Trophoblast cell (in vitro differentiated cells and primary cell): ENCODE measurements around the gene WDR76.

Experiments used
- DNase-seq, 2 donors: peaks; one replicate each; pipeline ENCODE4 v3.0.0-alpha.2; 2016
- H2AFZ ChIP-seq: 2 replicates; pipeline ENCODE4 v1.6.1; 2013; ENCODE audit warnings: low read length, moderate library complexity, mild to moderate bottlenecking; ENCODE audit not compliant: insufficient read depth, poor library complexity
- H2AK5ac ChIP-seq: 2 replicates; pipeline ENCODE4 v1.6.1; 2013; ENCODE audit warnings: mild to moderate bottlenecking, low read length
- H2BK120ac ChIP-seq: 2 replicates; pipeline ENCODE4 v1.6.1; 2013; ENCODE audit warnings: low read length, mild to moderate bottlenecking, moderate library complexity; ENCODE audit not compliant: insufficient read depth, poor library complexity
- H2BK12ac ChIP-seq: 2 replicates; pipeline ENCODE4 v1.6.1; 2013; ENCODE audit warnings: mild to moderate bottlenecking, low read length, moderate library complexity
- H2BK5ac ChIP-seq: 2 replicates; pipeline ENCODE4 v1.6.1; 2013; ENCODE audit warnings: low read length, low read depth, moderate library complexity, mild to moderate bottlenecking; ENCODE audit not compliant: poor library complexity
- H3K14ac ChIP-seq: 2 replicates; pipeline ENCODE4 v1.6.1; 2013; ENCODE audit warnings: mild to moderate bottlenecking, low read length
- H3K18ac ChIP-seq: 2 replicates; pipeline ENCODE4 v1.6.1; 2013; ENCODE audit warnings: mild to moderate bottlenecking, low read length
- H3K23ac ChIP-seq: 2 replicates; pipeline ENCODE4 v1.6.1; 2013; ENCODE audit warnings: low read length
- H3K27ac ChIP-seq: 2 replicates; pipeline ENCODE4 v1.5.1; 2013; ENCODE audit warnings: low read depth, mild to moderate bottlenecking, inconsistent platforms, low read length, moderate library complexity
- H3K27me3 ChIP-seq: 2 replicates; pipeline ENCODE4 v1.6.1; 2013; ENCODE audit warnings: inconsistent platforms, mild to moderate bottlenecking, low read length, moderate library complexity; ENCODE audit not compliant: insufficient read depth
- H3K36me3 ChIP-seq, 2 experiments: 1 replicate in 1 of 2; 2 replicates in 1 of 2; pipeline ENCODE4 v1.6.1; 2013; ENCODE audit warnings: low read length in 2 of 2, mild to moderate bottlenecking in 2 of 2, moderate library complexity in 1 of 2; ENCODE audit not compliant: insufficient read depth in 2 of 2, control insufficient read depth in 1 of 2
- H3K4ac ChIP-seq: 2 replicates; pipeline ENCODE4 v1.6.1; 2013; ENCODE audit warnings: low read depth, mild to moderate bottlenecking, low read length, moderate library complexity
- H3K4me1 ChIP-seq, 2 experiments: 1 replicate in 1 of 2; 2 replicates in 1 of 2; pipeline ENCODE4 v1.6.1; 2013; ENCODE audit warnings: low read length in 2 of 2, mild to moderate bottlenecking in 2 of 2, moderate library complexity in 1 of 2; ENCODE audit not compliant: insufficient read depth in 2 of 2, control insufficient read depth in 1 of 2
- H3K4me2 ChIP-seq: 2 replicates; pipeline ENCODE4 v1.6.1; 2013; ENCODE audit warnings: inconsistent platforms, mild to moderate bottlenecking, low read length, moderate library complexity
- H3K4me3 ChIP-seq: 2 replicates; pipeline ENCODE4 v1.5.1; 2013; ENCODE audit warnings: mild to moderate bottlenecking, low read depth, low read length, inconsistent platforms
- H3K79me1 ChIP-seq: one replicate; pipeline ENCODE4 v1.6.1; 2013; ENCODE audit warnings: low read length
- H3K79me2 ChIP-seq: 2 replicates; pipeline ENCODE4 v1.6.1; 2013; ENCODE audit warnings: low read length, mild to moderate bottlenecking; ENCODE audit not compliant: control insufficient read depth, insufficient read depth, poor library complexity
- H3K9ac ChIP-seq: 2 replicates; pipeline ENCODE4 v1.6.1; 2013; ENCODE audit warnings: mild to moderate bottlenecking, low read length
- H3K9me3 ChIP-seq: 2 replicates; pipeline ENCODE4 v1.6.1; 2013; ENCODE audit warnings: low read depth, mild to moderate bottlenecking, control low read depth, inconsistent platforms, low read length; ENCODE audit not compliant: insufficient read depth
- H4K12ac ChIP-seq: 2 replicates; pipeline ENCODE4 v1.6.1; 2013; ENCODE audit warnings: low read depth, mild to moderate bottlenecking, low read length, moderate library complexity
- H4K8ac ChIP-seq: 2 replicates; pipeline ENCODE4 v1.6.1; 2013; ENCODE audit warnings: low read depth, mild to moderate bottlenecking, low read length, moderate library complexity
- H4K91ac ChIP-seq: one replicate; pipeline ENCODE4 v1.6.1; 2013; ENCODE audit warnings: low read depth, mild to moderate bottlenecking, low read length, moderate library complexity
- WGBS: extraction: QIAGEN DNeasy Blood & Tissue Kit; methylation state at CpG from one replicate; pipeline ENCODE4 v1.1.7; 2013; ENCODE audit warnings: missing lambda C conversion rate; ENCODE audit not compliant: insufficient read length, insufficient coverage; ENCODE audit errors: extremely low coverage; 5-methylcytosine and 5-hydroxymethylcytosine counted together

WDR76 gene

DNA sequence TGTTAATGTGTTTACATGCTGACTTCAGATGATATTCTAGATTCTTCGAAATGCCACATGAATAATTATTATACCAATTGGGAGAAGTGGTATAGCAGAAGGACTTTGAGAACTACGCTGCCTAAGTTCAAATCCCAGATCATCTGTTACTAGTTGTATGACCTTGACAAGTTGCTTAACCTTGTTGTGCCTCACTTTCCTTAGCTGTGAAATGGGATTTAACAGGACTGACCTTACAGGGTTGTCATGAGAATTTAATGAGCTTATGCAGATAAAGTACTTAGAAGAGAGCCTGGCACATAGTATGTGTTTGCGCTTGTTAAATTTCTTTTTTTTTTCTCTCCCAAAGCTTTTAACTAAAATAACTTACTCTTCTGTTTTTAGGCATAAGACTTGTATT is 24.4 kb downstream of the WDR76 start:
- Histone ChIP-seq H3K27me3 (no peaks in the 10 kb centered on the region), H3K4me1 (no peaks in the 10 kb centered on the region), H3K4me2 (no peak overlapping the region), H3K79me2 (no peaks in the 10 kb centered on the region), H2BK120ac (no peak overlapping the region), H3K9ac (no peak overlapping the region), H2BK5ac (no peak overlapping the region), H3K9me3 (no peaks in the 10 kb centered on the region), H2AK5ac (no peak overlapping the region), H3K36me3 (peaks cover 2 to 12% of the 10 kb centered on the region in 2 experiments), H3K4ac (no peak overlapping the region), H4K91ac (no peak overlapping the region), H3K14ac (no peak overlapping the region), H3K27ac (no peak overlapping the region), H2BK12ac (no peak overlapping the region), H3K18ac (no peak overlapping the region), H2AFZ (no peak overlapping the region), H4K12ac (no peak overlapping the region), H4K8ac (no peak overlapping the region), H3K79me1 (no peaks in the 10 kb centered on the region), H3K23ac (no peak overlapping the region), H3K4me3 (no peak overlapping the region)
- WGBS, result no CpG with 5 or more reads among the region's 3 CpGs
- DNase-seq, result no peak

DNA sequence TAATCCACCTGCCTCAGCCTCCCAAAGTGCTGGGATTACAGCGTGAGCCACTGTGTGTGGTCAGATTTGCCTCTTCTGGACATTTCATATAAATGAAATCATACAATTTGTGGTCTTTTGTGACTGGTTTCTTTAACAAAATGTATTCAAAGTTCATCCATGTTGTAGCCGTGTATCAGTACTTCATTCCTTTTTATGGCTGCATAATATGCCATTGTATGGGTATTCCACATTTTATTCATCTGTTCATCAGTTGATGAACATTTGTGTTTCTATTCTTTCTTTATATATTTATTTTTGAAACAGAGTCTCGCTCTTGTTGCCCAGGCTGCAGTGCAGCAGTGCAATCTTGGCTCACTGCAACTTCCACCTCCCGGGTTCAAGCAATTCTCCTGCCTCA is 25.8 kb downstream of the WDR76 start:
- Histone ChIP-seq H4K8ac (no peak overlapping the region), H2AFZ (no peak overlapping the region), H3K9me3 (no peaks in the 10 kb centered on the region), H3K79me2 (no peaks in the 10 kb centered on the region), H3K27me3 (no peaks in the 10 kb centered on the region), H3K4me1 (no peaks in the 10 kb centered on the region), H3K9ac (no peak overlapping the region), H3K18ac (no peak overlapping the region), H3K27ac (no peak overlapping the region), H3K4ac (no peak overlapping the region), H2AK5ac (no peak overlapping the region), H4K12ac (no peak overlapping the region), H4K91ac (no peak overlapping the region), H3K79me1 (no peaks in the 10 kb centered on the region), H2BK5ac (no peak overlapping the region), H2BK120ac (no peak overlapping the region), H3K14ac (no peak overlapping the region), H2BK12ac (no peak overlapping the region), H3K4me3 (no peak overlapping the region), H3K36me3 (peaks cover 2 to 9% of the 10 kb centered on the region in 2 experiments), H3K4me2 (no peak overlapping the region), H3K23ac (no peak overlapping the region)
- DNase-seq, result no peak
- WGBS, result no CpG with 5 or more reads among the region's 4 CpGs

DNA sequence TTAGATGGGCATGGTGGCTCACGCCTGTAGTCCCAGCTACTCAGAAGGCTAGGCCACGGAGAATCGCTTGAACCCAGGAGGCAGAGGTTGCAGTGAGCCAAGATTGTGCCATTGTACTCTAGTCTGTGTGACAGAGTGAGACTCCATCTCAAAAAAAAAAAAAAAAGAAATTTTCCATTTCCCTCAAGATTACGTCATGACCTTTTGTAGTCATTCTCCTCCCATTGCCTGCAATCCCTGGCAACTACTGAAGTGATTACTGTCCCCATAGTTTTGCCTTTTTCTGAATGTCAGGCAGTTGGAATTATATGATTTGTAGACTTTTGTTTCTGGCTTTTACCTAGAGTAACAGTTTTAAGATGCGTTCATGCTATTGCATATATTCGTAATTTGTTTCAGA is 28.0 kb downstream of the WDR76 start:
- Histone ChIP-seq H3K4me1 (no peaks in the 10 kb centered on the region), H3K9me3 (no peaks in the 10 kb centered on the region), H3K4ac (no peak overlapping the region), H3K27me3 (no peaks in the 10 kb centered on the region), H2BK5ac (no peak overlapping the region), H4K8ac (no peak overlapping the region), H3K18ac (no peak overlapping the region), H3K14ac (no peak overlapping the region), H2AK5ac (no peak overlapping the region), H2BK120ac (no peak overlapping the region), H3K79me1 (no peaks in the 10 kb centered on the region), H3K23ac (no peak overlapping the region), H3K4me2 (no peak overlapping the region), H2AFZ (no peak overlapping the region), H3K27ac (no peak overlapping the region), H3K79me2 (no peaks in the 10 kb centered on the region), H3K4me3 (no peak overlapping the region), H4K12ac (no peak overlapping the region), H3K9ac (no peak overlapping the region), H2BK12ac (no peak overlapping the region), H4K91ac (no peak overlapping the region), H3K36me3 (peaks cover 4 to 8% of the 10 kb centered on the region in 2 experiments)
- DNase-seq, result no peak
- no CpG with 5 or more reads among the region's 6 CpGs for WGBS

DNA sequence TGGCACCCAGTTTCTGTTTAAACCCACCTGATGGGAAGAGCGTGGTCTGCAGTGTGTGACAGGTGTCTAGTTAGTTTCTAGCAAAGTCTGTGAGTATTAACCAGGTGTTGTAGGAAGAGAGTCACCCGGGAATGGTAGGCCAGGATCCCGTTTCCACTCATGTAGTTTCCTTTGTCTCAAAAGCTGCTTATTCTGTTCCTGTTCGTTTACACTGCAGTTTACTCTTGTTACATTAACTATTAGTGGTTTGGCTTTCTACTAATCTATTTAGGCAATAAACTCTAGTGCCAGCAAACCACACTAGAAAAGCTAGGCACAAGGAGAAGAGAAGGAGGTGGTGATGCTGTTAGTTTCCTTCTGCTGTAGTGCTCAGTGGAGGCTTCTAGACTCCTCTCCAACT is 32.7 kb downstream of the WDR76 start:
- Histone ChIP-seq H3K79me2 (no peaks in the 10 kb centered on the region), H2BK120ac (no peak overlapping the region), H3K27ac (no peak overlapping the region), H3K9ac (no peak overlapping the region), H3K36me3 (peaks cover 8 to 10% of the 10 kb centered on the region in 2 experiments), H3K27me3 (no peaks in the 10 kb centered on the region), H3K9me3 (no peaks in the 10 kb centered on the region), H3K14ac (no peak overlapping the region), H3K23ac (no peak overlapping the region), H3K4me2 (no peak overlapping the region), H2BK5ac (no peak overlapping the region), H3K4ac (no peak overlapping the region), H3K18ac (no peak overlapping the region), H4K8ac (no peak overlapping the region), H3K4me3 (no peak overlapping the region), H3K79me1 (no peaks in the 10 kb centered on the region), H4K12ac (no peak overlapping the region), H3K4me1 (no peaks in the 10 kb centered on the region), H2BK12ac (no peak overlapping the region), H4K91ac (no peak overlapping the region), H2AFZ (no peak overlapping the region), H2AK5ac (no peak overlapping the region)
- no peak for DNase-seq
- no CpG with 5 or more reads among the region's 4 CpGs for WGBS
